Gastroesophageal sphincter (tissue), 3 donors: Measurements from ENCODE around the gene NEDD4L.

Experiments used
- EP300 ChIP-seq: sonication (generic); formaldehyde crosslinking; IDR thresholded peaks from one replicate; pipeline ENCODE4 v1.6.1; 2017; ENCODE audit warnings: antibody characterized with exemption, mild to moderate bottlenecking
- POLR2A ChIP-seq, 2 donors: fragments of 450-650 bp; IDR thresholded peaks; one replicate each; pipeline ENCODE4 v1.6.1; 2017; ENCODE audit warnings: antibody characterized with exemption in 2 of 2, mild to moderate bottlenecking in 2 of 2, moderate library complexity in 1 of 2
- TF ChIP-seq, protein P1 (sequence below), 4 experiments: fragments of 200-600 bp in 2 of 4; fragments of 450-650 bp in 2 of 4; sonication (generic) in 1 of 4; IDR thresholded peaks; one replicate each; pipeline ENCODE4 v1.5.1; 2017 to 2019; ENCODE audit warnings: antibody characterized with exemption in 4 of 4, mild to moderate bottlenecking in 2 of 4, moderate library complexity in 2 of 4

- TF ChIP-seq, protein P1, sequence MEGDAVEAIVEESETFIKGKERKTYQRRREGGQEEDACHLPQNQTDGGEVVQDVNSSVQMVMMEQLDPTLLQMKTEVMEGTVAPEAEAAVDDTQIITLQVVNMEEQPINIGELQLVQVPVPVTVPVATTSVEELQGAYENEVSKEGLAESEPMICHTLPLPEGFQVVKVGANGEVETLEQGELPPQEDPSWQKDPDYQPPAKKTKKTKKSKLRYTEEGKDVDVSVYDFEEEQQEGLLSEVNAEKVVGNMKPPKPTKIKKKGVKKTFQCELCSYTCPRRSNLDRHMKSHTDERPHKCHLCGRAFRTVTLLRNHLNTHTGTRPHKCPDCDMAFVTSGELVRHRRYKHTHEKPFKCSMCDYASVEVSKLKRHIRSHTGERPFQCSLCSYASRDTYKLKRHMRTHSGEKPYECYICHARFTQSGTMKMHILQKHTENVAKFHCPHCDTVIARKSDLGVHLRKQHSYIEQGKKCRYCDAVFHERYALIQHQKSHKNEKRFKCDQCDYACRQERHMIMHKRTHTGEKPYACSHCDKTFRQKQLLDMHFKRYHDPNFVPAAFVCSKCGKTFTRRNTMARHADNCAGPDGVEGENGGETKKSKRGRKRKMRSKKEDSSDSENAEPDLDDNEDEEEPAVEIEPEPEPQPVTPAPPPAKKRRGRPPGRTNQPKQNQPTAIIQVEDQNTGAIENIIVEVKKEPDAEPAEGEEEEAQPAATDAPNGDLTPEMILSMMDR (IDR thresholded peaks at IDR 0.05), result no peak
- TF ChIP-seq EP300, result no peak
- no peak for TF ChIP-seq POLR2A (IDR thresholded peaks at IDR 0.05)
Measured at GRCh38 chr18:58309099-58309498, 265.1 kb downstream of the NEDD4L start.
